HG03439 (cell line): ENCODE results near the gene IFT22.
"Not testable (repeated sequence)": the region's sequence is repeated elsewhere in the genome, so short reads cannot be mapped to it uniquely, and the experiment has no call there.

Source experiments
- ATAC-seq: cut with Tn5 transposase; IDR thresholded peaks from one replicate; pipeline ENCODE4 v1.9.1; 2021; ENCODE audit warnings: mild to moderate bottlenecking, moderate library complexity; ENCODE audit not compliant: unreplicated experiment

The IFT22 gene

DNA sequence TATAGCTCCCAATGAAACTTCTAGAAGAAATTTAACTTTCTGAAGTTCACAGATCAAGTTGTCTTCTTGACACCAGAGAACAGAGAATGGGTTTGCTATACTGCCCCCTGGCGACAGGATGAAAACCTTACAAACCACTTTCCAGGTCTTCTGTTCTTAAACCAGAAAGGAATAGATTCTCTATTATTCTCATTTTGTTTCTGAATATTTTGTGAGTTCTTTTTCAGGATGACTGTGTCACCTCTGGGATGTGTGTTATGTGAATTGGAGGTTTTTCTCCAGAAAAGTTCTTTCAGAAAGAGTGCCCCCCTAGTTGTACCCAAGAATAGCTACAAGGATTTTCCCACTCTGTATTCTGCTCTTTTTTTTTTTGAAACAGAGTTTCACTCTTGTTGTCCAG, 6.3 kb downstream of the IFT22 start:
- no peak for ATAC-seq

DNA sequence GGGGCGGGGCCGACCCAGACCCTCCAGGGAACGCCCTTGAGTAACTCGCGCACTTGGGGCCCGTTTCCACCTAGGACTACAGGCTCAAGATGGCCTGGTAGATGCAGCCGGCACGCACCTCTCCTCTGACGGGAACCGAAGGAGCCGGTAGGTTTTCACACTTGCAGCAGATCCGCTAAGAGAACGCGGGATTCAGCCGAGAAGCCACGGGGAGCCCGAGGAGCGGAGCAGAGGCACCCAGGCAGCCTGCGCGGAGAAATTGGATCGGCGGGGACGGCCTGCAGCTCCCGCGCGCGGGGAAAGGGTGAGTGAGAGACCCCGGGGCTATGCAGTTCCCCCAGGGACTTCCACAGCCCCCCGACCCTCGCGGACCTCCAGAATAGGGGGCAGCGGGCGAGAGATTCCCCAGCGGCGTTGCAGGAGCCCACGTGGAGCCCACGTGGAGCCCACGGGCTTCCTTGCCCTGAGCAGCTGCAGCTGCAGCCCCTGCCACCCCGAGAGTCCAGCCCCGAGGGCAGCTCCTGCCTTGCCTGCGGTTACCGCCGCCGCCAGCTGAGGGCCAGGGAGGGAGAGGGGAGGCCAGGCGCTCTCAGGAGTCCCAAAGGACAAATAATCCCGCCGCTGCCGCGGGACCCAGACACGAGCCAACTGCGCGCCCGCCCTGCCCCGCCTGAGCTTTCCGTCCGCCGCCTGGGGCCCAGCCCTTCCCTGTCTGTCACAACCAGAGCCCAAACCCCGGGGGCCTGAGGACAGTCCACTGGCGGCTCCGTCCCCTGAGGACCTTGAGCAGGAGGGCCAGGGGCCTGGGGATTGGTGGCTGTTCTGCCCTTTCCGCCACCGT, 13.1 kb downstream of the IFT22 start:
- ATAC-seq, result no peak

DNA sequence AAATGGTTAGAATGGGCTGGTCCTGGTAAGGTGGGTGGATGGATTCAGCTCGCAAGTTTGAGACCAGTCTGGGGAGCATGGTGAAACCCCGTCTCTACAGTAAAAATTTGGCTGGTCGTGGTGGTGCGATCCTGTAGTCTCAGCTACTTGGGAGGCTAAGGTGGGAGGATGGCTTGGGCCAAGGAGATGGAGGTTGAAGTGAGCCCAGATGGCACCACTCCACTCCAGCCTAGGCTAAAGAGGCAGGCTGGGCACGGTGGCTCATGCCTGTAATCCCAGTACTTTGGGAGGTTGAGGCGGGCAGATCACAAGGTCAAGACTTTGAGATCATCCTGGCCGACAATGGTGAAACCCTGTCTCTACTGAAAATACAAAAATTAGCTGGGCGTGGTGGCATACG, 15.3 kb downstream of the IFT22 start:
- no peak for ATAC-seq

DNA sequence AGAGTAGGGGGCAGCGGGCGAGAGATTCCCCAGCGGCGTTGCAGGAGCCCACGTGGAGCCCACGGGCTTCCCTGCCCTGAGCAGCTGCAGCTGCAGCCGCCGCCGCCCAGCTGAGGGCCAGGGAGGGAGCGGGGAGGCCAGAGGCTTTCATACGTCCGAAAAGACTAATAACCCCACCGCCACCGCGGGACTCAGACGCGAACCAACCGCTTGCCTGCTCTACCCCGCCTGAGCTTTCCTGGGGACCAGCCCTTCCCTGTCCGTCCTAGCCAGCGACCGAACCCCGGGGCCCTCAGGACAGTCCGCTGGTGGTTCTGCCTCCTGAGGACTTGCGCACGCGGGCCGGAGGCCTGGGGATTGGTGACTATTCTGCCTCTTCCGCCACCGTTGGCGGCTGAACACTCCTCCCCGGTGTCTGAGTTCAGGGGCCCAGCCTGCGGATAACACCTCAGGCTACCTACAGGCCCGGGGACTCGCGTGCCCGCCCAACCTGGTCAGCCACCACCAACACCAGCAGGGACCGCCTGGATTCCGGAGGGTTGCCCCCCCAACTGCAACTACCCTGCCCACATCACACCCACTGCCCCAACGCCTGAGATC, 18.4 kb downstream of the IFT22 start:
- no peak for ATAC-seq

DNA sequence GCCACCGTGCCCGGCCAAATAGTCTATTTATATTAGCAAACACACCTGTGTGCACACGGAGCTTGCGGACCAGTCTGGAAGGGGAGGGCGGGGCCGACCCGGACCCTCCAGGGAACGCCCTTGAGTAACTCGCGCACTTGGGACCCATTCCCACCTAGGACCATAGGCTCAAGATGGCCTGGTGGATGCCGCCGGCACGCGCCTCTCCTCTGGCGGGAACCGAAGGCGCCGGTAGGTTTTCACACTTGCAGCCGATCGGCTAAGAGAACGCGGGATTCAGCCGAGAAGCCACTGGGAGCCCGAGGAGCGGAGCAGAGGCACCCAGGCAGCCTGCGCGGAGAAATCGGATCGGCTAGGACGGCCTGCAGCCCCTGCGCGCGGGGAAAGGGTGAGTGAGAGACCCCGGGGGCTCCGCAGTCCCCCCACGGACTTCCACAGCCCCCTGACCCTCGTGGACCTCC, 18.9 kb downstream of the IFT22 start:
- no peak for ATAC-seq

DNA sequence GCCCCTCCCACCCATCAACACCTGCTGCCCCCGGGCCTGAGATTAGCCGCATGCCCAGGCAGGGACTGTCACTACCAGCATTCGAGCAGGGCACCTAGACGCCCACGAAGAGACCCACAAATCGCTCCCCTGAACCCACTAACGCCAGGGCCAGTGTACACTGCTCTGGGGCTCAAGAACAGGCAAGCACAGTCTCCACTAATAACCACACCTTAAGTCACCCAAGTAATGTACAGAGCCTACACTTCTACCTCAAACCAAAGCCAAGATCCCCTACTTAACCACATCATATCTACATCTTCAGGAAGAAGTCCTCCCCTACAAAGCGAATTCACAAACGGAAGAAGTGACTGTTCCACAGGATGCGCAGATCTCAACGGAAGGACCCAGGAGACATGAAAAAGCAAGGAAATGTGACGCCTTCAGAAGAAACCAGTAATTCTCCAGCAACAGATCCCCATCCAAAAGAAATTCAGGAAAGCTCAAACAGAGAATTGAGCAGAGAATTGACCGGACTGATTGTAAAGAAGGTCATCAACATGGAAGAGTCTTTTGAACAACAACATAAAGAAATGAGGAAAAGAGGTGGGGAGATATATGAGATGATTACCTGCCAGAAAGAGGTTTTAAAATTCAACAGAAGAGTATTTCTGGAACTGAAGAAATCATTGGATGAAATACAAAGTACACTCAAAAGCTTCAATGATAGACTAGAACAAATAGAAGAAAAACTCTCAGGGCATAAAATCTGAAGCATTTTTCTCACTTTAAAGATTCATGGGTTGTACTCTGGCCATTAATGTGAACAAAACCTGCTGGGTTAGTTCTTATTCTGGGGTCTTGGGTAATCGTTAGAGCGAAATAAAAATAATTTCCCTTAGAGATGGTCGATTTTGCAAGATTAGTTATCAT, 20.9 kb downstream of the IFT22 start:
- no peak for ATAC-seq

DNA sequence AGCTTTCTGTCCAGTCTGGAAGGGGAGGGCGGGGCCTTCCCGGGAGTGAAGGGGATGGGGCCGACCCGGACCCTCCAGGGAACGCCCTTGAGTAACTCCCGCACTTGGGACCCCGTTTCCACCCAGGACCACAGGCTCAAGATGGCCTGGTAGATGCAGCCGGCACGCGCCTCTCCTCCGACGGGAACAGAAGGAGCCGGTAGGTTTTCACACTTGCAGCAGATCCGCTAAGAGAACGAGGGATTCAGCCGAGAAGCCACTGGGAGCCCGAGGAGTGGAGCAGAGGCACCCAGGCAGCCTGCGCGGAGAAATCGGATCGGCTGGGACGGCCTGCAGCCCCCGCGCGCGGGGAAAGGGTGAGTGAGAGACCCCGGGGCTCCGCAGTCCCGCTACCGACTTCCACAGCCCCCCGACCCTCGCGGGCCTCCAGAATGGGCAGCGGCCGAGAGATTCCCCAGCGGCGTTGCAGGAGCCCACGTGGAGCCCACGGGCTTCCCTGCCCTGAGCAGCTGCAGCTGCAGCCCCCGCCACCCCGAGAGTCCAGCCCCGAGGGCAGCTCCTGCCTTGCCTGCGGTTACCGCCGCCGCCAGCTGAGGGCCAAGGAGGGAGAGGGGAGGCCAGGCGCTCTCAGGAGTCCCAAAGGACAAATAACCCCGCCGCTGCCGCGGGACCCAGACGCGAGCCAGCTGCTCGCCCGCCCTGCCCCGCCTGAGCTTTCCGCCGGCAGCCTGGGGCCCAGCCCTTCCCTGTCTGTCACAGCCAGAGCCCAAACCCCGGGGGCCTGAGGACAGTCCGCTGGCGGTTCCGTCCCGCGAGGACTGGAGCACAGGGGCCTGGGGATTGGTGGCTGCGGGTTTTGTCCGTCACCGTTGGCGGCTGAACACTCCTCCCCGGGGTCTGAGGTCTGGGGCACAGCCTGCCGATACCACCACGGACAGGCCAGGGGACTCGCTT, 21.8 kb downstream of the IFT22 start:
- no peak for ATAC-seq

DNA sequence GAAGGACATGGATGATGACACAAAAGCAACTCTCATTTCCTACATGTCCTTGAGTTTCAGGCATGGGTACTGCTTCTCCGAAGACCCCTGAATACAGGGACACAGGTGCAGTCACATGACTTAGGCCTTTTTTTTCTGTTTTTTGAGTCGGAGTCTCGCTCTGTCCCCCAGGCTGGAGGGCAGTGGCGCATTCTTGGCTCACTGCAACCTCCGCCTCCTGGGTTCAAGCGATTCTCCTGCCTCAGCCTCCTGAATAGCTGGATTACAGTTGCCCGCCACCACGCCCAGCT, 26.8 kb downstream of the IFT22 start:
- no peak for ATAC-seq

DNA sequence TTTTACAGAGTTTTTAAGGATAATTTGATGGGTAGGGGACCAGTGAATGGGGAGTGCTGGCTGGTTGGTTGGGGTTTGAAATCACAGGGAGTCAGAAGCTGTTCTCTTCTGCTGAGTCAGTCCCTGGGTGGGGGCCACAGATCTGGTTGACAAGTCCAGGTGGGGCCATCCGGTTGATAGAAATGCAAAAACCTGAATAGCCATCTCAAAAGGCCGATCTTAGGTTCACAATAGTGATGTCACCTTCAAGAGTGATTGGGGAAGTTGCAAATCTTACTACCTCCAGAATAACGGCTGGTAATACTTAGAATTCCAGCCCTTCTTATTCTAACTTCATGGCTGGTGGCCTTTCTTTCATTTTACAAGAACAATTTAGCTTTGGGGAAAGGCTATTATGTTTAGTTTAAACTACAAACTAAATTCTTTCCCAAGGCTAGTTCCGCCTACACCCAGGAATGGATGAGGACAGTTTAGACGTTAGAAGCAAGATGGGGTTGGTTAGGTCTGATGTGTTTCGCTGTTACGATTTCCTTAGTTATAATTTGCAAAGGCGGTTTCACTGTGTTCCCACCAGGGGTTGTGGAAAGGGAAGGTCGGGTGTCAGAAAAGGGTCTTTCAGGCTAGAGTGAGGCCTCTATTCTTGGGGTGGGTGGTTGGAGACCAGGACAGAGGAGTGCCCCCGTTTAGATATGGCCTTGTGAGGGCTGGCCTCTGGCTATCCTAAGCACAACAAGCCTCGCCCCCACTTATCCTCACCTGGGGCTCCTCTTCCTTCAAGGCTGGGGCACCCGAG, 27.4 kb downstream of the IFT22 start:
- no peak for ATAC-seq

DNA sequence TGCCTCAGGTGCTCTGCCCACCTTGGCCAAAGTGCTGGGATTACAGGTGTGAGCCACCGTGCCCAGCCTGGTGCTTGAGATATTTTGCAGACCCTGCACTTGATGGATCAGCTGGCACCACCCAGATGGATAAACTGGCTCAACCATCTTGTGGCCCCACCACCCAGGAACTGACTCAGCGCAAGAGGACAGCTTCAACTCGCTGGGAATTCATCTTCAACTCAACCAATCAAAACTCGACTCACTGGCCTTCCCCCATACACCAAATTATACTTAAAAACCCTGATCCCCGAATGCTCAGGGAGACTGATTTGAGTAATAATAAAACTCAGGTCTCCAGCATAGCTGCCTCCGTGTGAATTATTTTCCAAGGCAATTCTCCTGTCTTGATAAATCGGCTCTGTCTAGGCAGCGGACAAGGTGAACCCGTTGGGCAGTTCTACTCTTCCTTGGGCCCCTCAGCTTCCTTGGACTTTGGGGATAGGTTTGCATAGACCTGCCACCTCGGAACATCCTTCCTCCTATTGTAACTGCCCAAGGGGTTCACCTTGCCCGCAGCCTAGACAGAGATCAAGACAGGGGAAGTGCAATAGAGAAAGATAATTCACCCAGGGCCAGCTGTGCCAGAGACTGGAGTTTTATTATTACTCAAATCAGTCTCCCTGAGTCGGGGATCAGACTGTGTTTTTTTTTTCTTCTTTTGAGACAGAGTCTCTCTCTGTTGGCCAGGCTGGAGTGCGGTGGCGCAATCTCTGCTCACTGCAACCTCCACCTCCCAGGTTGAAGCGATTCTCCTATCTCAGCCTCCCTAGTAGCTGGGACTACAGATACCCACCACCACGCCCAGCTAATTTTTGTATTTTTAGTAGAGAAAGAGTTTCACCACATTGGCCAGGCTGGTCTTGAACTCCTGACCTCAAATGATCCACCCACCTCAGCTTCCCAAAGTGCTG, 28.3 kb downstream of the IFT22 start:
- not testable (repeated sequence) for ATAC-seq

DNA sequence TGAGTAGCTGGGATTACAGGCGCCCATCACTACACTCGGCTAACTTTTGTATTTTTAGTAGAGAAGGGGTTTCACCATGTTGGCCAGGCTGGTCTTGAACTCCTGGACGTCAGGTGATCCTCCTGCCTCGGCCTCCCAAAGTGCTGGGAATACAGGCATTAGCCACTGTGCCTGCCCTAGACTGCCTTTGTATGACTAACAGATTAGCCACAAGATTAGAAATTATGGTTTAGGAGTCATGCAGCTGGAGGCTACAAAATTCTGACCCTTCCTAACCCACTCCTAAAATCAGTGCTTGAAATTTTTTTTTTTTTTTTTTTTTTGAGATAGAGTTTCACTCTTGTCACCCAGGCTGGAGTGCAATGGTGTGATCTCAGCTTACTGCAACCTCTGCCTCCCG, 29.0 kb downstream of the IFT22 start:
- not testable (repeated sequence) for ATAC-seq

DNA sequence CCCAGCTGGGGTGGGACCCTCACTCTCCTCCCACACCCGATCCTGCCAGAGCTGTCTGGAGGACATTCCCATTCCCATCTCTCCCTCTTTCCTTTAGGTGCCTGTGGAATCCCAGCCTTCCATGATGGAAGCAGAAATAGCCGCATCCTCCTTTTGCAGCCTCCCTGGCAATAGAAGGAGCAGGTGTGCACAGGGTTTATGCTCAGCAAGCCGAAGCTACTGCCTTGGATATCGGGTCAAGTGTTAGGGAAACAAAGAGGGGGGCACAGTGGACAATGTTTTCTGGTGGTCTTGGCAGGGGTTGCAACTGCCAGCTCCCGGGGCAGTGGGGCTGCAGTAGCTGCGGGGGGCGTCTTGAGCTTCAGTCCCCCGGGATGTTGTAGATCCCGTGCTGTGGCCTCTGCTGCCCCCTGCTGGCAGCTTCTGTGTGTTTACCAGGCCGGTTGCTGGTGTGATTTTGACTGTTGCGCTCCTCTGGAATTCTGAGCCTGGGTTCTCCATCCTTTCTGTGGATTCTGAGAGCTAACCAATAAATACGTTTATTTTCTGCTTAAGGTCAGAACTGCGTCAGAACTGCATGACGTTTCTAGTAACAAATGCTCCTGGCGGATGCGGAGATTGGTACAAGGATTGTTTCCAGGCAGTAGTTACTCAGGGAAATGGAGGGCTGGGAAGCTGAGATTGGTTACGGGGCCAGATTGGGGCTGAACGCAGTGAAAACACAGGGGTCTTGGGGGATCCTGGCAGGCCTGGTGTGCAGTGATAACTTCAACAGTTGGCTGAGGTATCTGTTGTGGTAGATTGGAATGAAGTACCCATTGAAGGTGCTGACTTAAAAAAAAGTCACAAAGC, 31.2 kb downstream of the IFT22 start:
- peak; percentile 34 for ATAC-seq

DNA sequence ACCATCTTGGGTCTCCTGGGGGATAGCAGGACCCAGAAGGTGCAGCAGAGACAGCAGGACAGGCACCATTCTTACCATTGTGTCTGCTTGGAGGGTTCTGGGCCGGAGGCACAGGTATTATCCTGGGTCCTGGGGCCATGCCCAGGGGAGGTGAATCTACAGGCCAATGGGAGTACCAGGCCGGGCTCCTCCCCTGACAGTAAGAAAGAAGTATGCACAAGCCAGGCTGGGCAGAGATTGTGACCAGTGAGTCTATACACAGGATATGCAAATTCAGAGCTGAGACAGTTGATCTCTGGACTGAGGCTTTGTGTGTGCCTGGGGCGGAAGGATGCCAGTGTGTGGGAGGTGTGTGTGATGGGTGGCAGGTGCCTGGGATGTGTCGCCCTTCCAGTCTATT, 31.9 kb downstream of the IFT22 start:
- ATAC-seq, result peak; percentile 77

DNA sequence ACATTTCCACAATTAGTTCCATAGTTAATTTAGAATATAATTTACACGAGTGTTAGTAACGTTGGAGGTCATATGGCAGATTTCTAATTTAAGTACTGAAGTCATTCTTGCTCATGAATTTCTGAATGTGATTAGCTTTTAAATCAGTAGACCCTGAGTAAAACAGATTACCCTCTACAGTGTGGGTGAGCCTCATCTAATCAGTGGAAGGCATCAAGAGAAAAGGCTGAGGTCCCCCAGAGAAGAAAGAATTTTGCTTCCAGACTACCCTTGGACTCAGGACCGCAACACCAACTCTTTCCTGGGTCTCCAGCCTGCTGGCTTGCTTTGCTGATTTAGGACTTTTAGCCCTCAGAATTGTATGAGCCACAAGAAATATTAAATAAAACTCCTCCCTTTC, 33.2 kb downstream of the IFT22 start:
- no peak for ATAC-seq

DNA sequence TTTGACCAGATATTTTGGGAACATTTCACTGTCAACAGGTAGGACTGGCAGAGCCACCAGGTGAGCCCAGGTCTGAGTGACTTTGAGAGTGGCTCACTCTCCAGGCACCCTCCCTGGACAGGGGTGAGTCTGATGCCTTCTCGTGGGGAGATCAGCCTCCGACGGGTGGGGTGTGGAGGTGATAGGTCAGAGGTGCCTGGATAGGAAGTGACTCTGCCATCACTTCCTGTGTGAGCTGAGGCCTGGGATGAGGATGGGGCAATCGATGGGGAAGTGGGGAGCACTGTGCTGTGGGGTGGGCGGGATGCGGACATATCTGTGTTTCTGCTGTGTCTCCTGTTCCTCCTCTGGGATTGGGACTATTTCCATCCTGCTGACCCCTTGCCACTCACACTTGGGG, 34.6 kb downstream of the IFT22 start:
- no peak for ATAC-seq

DNA sequence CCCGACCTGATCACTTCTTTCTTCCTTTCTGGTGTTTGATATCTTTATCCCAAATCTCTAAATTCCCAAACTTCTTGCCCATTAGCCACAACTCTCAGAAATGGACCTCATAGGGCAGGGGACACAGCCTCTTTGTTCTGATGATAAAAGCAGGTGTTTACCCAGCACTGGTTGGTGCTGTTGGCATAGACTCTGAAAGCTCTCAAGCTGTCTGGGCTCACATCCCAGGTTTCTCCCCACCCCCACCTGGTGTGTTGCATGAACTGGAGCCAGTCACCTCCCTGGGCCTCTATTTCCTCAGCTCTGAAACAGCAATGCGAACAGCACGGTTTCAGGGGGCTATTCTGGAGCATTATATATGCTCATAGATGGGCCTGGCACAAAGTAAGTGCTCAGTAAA, 35.7 kb downstream of the IFT22 start:
- not testable (repeated sequence) for ATAC-seq

DNA sequence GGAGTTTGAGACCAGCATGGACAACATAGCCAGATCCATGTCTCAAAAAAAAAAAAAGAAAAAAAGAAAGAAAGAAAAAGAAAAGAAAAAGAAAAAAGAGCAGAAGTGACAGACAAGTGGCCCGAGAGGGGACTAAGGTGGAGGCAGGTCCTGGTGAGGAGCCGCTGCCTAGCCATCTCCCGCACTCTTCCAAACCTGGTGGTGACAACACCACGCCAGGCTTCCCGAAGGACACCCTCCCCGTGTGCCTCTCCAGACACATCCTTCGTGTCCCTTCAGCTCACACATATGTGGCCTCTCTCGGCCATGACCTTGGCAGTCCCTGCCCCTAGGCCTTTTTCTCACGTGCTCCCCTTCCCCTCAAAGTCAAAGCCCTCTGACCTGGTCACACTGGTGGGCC, 36.4 kb downstream of the IFT22 start:
- ATAC-seq, result no peak

DNA sequence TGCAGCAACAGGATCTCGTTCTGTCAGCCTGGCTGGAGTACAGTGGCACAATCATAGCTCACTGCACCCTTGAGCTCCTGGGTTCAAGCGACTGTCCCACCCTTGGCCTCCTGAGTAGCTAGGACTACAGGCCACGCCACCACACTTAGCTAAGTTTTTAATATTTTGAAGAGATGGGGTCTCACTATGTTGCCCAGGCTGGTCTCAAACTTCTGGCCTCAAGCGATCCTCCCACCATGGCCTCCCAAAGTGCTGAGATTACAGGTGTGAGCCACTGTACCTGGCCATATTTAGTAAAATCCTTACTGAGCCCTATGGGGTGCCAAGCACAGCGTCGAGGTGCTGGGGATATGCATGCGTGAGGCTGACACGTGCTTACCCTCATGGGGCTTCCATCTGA, 40.7 kb downstream of the IFT22 start:
- ATAC-seq, result not testable (repeated sequence)
